IMR-90 (cell line): ENCODE measurements around the gene TRAPPC2L. TPM values are rescaled to one million over a fixed set of nuclear protein-coding genes. Genes with fewer than 3 reads are reported as not detected.

ENCODE experiments used
- ATAC-seq: fragments of 200-7000 bp; cut with Tn5 transposase; 2 replicates; pipeline ENCODE4 v1.9.1; 2020; ENCODE audit warnings: low read depth, mild to moderate bottlenecking, moderate library complexity
- BruUV-seq: library from RNA; stranded (reverse); fragments of 400-500 nt; replicated peaks from 2 replicates; lab custom pipeline; 2021; lab: Mats Ljungman, UMichigan
- CTCF ChIA-PET: fragments of 300-600 bp; formaldehyde crosslinking; extraction: SDS; loops from one replicate; lab custom pipeline; 2021; ENCODE audit warnings: antibody characterized with exemption; lab: Yijun Ruan, JAX
- POLR2A ChIA-PET: fragments of 300-600 bp; sonication (Branson Sonifier 250); formaldehyde crosslinking; loops from one replicate; lab custom pipeline; 2022; ENCODE audit warnings: antibody characterized with exemption; ENCODE audit not compliant: unreplicated experiment; lab: Charles Lee
- DNase-seq: peaks from one replicate; pipeline ENCODE4 v3.0.0; 2013
- H2AFZ ChIP-seq: replicated peaks from 2 replicates; pipeline ENCODE3; 2013; ENCODE audit warnings: low read length, mild to moderate bottlenecking; ENCODE audit not compliant: poor library complexity
- H2AK5ac ChIP-seq: 2 replicates; pipeline ENCODE4 v1.6.1; 2013; ENCODE audit warnings: low read depth, low read length, inconsistent platforms
- H2AK9ac ChIP-seq: replicated peaks from 2 replicates; pipeline ENCODE3; 2013; ENCODE audit warnings: mild to moderate bottlenecking, low read depth, low read length, moderate library complexity; ENCODE audit not compliant: poor library complexity
- H2BK120ac ChIP-seq: 2 replicates; pipeline ENCODE4 v1.6.1; 2013; ENCODE audit warnings: low read depth, low read length, inconsistent platforms
- H2BK15ac ChIP-seq: 3 replicates; pipeline ENCODE4 v1.6.1; 2013; ENCODE audit warnings: low read depth, low read length, inconsistent platforms
- H2BK20ac ChIP-seq: 2 replicates; pipeline ENCODE4 v1.6.1; 2013; ENCODE audit warnings: low read depth, mild to moderate bottlenecking, inconsistent platforms, low read length, moderate library complexity
- H2BK5ac ChIP-seq: 2 replicates; pipeline ENCODE4 v1.6.1; 2013; ENCODE audit warnings: mild to moderate bottlenecking, low read depth, low read length, inconsistent platforms; ENCODE audit not compliant: poor library complexity, severe bottlenecking
- H3K14ac ChIP-seq: replicated peaks from 2 replicates; pipeline ENCODE4 v1.6.1; 2013; ENCODE audit warnings: low read depth, low read length, inconsistent platforms
- H3K18ac ChIP-seq: 2 replicates; pipeline ENCODE4 v1.6.1; 2013; ENCODE audit warnings: low read depth, low read length, control low read depth
- H3K23ac ChIP-seq: 2 replicates; pipeline ENCODE4 v1.6.1; 2013; ENCODE audit warnings: low read depth, low read length, inconsistent platforms
- H3K27ac ChIP-seq: 2 replicates; pipeline ENCODE4 v1.5.1; 2013; ENCODE audit warnings: mild to moderate bottlenecking, control low read depth, low read length; ENCODE audit not compliant: insufficient read depth
- H3K27me3 ChIP-seq: 2 replicates; pipeline ENCODE4 v1.6.1; 2013; ENCODE audit warnings: low read length; ENCODE audit not compliant: control insufficient read depth, insufficient read depth
- H3K36me3 ChIP-seq: 2 replicates; pipeline ENCODE4 v1.6.1; 2013; ENCODE audit warnings: low read length, mixed read lengths; ENCODE audit not compliant: control insufficient read depth, insufficient read depth
- H3K4ac ChIP-seq: 2 replicates; pipeline ENCODE4 v1.6.1; 2013; ENCODE audit warnings: low read depth, low read length, inconsistent platforms
- H3K4me1 ChIP-seq: 2 replicates; pipeline ENCODE4 v1.6.1; 2013; ENCODE audit warnings: low read length, mixed read lengths; ENCODE audit not compliant: control insufficient read depth, insufficient read depth
- H3K4me2 ChIP-seq: 2 replicates; pipeline ENCODE4 v1.6.1; 2013; ENCODE audit warnings: low read depth, mild to moderate bottlenecking, control low read depth, low read length, moderate library complexity
- H3K4me3 ChIP-seq: 2 replicates; pipeline ENCODE4 v1.5.1; 2013; ENCODE audit warnings: low read depth, mild to moderate bottlenecking, control low read depth, low read length, moderate library complexity; ENCODE audit not compliant: insufficient read depth
- H3K56ac ChIP-seq: 2 replicates; pipeline ENCODE4 v1.6.1; 2013; ENCODE audit warnings: low read length, inconsistent platforms; ENCODE audit not compliant: insufficient read depth; ENCODE audit errors: extremely low read depth
- H3K79me1 ChIP-seq, 2 experiments: 2 replicates each; pipeline ENCODE4 v1.6.1; 2013; ENCODE audit warnings: low read length in 2 of 2, inconsistent platforms in 1 of 2, low read depth in 1 of 2
- H3K9ac ChIP-seq: 2 replicates; pipeline ENCODE4 v1.6.1; 2013; ENCODE audit warnings: low read depth, low read length, control low read depth
- H3K9me1 ChIP-seq: 2 replicates; pipeline ENCODE4 v1.6.1; 2013; ENCODE audit warnings: low read length, inconsistent platforms; ENCODE audit not compliant: insufficient read depth
- H3K9me3 ChIP-seq: 2 replicates; pipeline ENCODE4 v1.6.1; 2013; ENCODE audit warnings: low read length; ENCODE audit not compliant: control insufficient read depth, insufficient read depth
- H4K20me1 ChIP-seq: 2 replicates; pipeline ENCODE4 v1.6.1; 2013; ENCODE audit warnings: low read length, inconsistent platforms; ENCODE audit not compliant: insufficient read depth
- H4K5ac ChIP-seq: 2 replicates; pipeline ENCODE4 v1.6.1; 2013; ENCODE audit warnings: mild to moderate bottlenecking, low read depth, low read length, control low read depth
- H4K8ac ChIP-seq, 2 experiments: 2 replicates each; pipeline ENCODE4 v1.6.1; 2013; ENCODE audit warnings: low read depth in 2 of 2, low read length in 2 of 2, control low read depth in 1 of 2, inconsistent platforms in 1 of 2
- H4K91ac ChIP-seq: 2 replicates; pipeline ENCODE4 v1.6.1; 2013; ENCODE audit warnings: low read depth, low read length, inconsistent platforms; ENCODE audit not compliant: insufficient read depth
- CTCF ChIP-seq: conservative IDR thresholded peaks from 2 replicates; pipeline ENCODE4 v1.5.1; 2012; ENCODE audit warnings: mild to moderate bottlenecking, low read depth, low read length, improper control_type of control experiment
- FOS ChIP-seq: fragments of 150-350 bp; IDR thresholded peaks from 2 replicates; pipeline ENCODE4 v1.6.1; 2016; ENCODE audit warnings: low read depth, low read length
- MAFK ChIP-seq: IDR thresholded peaks from 2 replicates; pipeline ENCODE4 v1.6.1; 2012; ENCODE audit warnings: low read depth, low read length, improper control_type of control experiment
- MAZ ChIP-seq: IDR thresholded peaks from 2 replicates; pipeline ENCODE4 v1.6.1; 2012; ENCODE audit warnings: low read depth, mild to moderate bottlenecking, low read length, improper control_type of control experiment, moderate library complexity, borderline replicate concordance
- POLR2A ChIP-seq: IDR thresholded peaks from 2 replicates; pipeline ENCODE4 v1.6.1; 2012; ENCODE audit warnings: mild to moderate bottlenecking, low read depth, low read length
- RCOR1 ChIP-seq: IDR thresholded peaks from 2 replicates; pipeline ENCODE4 v1.6.1; 2012; ENCODE audit warnings: mild to moderate bottlenecking, low read length, improper control_type of control experiment; ENCODE audit not compliant: insufficient replicate concordance
- WGBS, 2 experiments: methylation state at CpG; one replicate each; pipeline versions ENCODE4 v1.1.5 to v1.1.7; 2013; ENCODE audit warnings: missing lambda C conversion rate in 2 of 2; ENCODE audit not compliant: insufficient read length in 1 of 2; ENCODE audit errors: extremely low coverage in 2 of 2; 5-methylcytosine and 5-hydroxymethylcytosine counted together
- dilution Hi-C: fragments of 300-500 bp; cut with HindIII; formaldehyde crosslinking; loops from one replicate; pipeline ENCODE4 v1.14.3; 2018; ENCODE audit warnings: low sequenced_read_pairs; ENCODE audit not compliant: unreplicated experiment
- in situ Hi-C: fragments of 300-500 bp; cut with MboI; formaldehyde crosslinking; loops from 3 replicates; pipeline ENCODE4 v1.14.3; 2019; ENCODE audit warnings: low sequenced_read_pairs, inconsistent platforms, mixed read lengths
- intact Hi-C: fragments of 100-400 bp; cut with micrococcal nuclease; formaldehyde crosslinking; loops from 2 replicates; pipeline ENCODE4 v1.10.0; 2022
- polyA plus RNA-seq, 3 experiments: library from polyadenylated mRNA; depleted of rRNA; stranded (reverse); fragments of >200 nt; gene quantifications; 2 replicates each; pipeline ENCODE4 v1.2.3, GENCODE V29; 2012; ENCODE audit warnings: low replicate concordance in 1 of 3
- total RNA-seq: library from RNA; depleted of rRNA; stranded (reverse); fragments of >200 nt; gene quantifications from 2 replicates; pipeline ENCODE4 v1.2.3, GENCODE V29; 2012

Gene TRAPPC2L
- total and polyA plus RNA-seq, 2 of the 4 experiments (the other 2 are of a cell fraction): 102 to 109 TPM

- in situ Hi-C loops (no loop called here), dilution Hi-C loops (no loop called here), intact Hi-C loops (no loop called here)
- POLR2A ChIA-PET: no interaction called here
- Histone ChIP-seq H3K79me1 (no peaks in the 10 kb centered on the region), H3K27me3 (no peaks in the 10 kb centered on the region), H3K4me1 (peaks cover 4% of the 10 kb centered on the region; the same call in 1 of the 2 replicates), H2AK9ac (no peak overlapping the region), H3K27ac (no peak overlapping the region), H3K36me3 (no peaks in the 10 kb centered on the region), H3K4me3 (no peak overlapping the region), H4K5ac (no peak overlapping the region), H2BK5ac (no peak overlapping the region), H3K4me2 (no peak overlapping the region), H3K9me3 (peaks cover 6% of the 10 kb centered on the region), H3K56ac (no peak overlapping the region), H2BK20ac (no peak overlapping the region), H4K8ac (no peak overlapping the region), H2BK120ac (no peak overlapping the region), H3K9ac (no peak overlapping the region), H2AFZ (no peak overlapping the region), H3K18ac (no peak overlapping the region), H4K91ac (no peak overlapping the region), H3K14ac (no peak overlapping the region), H3K23ac (no peak overlapping the region), H3K4ac (no peak overlapping the region), H2AK5ac (no peak overlapping the region), H3K9me1 (no peaks in the 10 kb centered on the region), H4K20me1 (no peaks in the 10 kb centered on the region), H2BK15ac (no peak overlapping the region)
- ATAC-seq (no peak), DNase-seq (no peak)
- no TSS peak for BruUV-seq
- no peak for TF ChIP-seq FOS
- TF ChIP-seq POLR2A: no peak
- no peak for TF ChIP-seq CTCF
- no peak for TF ChIP-seq RCOR1
- no peak for TF ChIP-seq MAFK
- no peak for TF ChIP-seq MAZ
- WGBS, 2 experiments: 83% methylated on average over 9 of the region's 20 CpGs; no CpG with 5 or more reads in 1 of the 2 experiments
- CTCF ChIA-PET: no interaction called here
Observed at GRCh38 chr16:88892065-88892464, 35.1 kb downstream of the TRAPPC2L start.
